GM21526 (cell line): ENCODE measurements around the gene SFTPD.

Experiments
- ATAC-seq: cut with Tn5 transposase; IDR thresholded peaks from one replicate; pipeline ENCODE4 v1.9.1; 2021; ENCODE audit warnings: moderate library complexity; ENCODE audit not compliant: unreplicated experiment, low FRiP score

The SFTPD gene

DNA sequence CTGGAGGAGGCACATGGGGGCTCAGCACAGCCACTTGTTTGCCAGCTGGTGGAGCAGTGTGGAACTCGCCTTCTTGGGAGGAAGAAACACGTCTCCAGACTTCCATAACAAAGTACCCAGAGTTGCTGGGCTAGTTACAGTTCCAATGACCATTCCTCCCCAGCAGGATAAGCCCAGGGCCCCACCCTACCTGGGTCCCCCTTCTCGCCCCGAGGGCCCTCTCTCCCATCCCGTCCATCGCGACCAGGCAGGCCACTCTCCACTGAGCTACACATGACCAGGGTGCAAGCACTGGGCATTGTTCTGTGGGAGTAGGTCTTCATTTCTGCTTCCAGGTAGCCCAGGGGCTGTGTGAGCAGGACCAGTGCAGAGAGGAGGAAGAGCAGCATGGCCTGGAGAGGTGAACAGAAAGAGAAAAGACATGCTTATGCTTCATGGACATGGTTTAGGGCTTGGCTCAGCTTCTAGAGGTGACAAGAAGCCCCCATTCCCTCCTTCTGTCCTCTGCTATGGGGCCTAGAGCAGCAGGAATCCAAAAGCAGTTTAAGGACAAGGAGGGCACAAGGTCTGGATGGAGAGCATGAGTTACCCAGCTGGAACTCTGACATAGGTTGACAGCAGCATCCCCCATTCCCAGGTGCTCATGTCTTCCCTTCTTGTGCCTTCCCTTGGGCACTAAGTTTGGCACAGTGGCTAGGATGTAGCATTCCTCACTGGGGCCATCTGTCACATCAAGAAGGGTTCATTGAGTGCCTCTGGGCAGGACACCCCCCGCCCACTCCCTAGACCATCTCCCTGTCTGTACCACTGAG is 2.4 kb downstream of the SFTPD start:
- ATAC-seq = no peak

DNA sequence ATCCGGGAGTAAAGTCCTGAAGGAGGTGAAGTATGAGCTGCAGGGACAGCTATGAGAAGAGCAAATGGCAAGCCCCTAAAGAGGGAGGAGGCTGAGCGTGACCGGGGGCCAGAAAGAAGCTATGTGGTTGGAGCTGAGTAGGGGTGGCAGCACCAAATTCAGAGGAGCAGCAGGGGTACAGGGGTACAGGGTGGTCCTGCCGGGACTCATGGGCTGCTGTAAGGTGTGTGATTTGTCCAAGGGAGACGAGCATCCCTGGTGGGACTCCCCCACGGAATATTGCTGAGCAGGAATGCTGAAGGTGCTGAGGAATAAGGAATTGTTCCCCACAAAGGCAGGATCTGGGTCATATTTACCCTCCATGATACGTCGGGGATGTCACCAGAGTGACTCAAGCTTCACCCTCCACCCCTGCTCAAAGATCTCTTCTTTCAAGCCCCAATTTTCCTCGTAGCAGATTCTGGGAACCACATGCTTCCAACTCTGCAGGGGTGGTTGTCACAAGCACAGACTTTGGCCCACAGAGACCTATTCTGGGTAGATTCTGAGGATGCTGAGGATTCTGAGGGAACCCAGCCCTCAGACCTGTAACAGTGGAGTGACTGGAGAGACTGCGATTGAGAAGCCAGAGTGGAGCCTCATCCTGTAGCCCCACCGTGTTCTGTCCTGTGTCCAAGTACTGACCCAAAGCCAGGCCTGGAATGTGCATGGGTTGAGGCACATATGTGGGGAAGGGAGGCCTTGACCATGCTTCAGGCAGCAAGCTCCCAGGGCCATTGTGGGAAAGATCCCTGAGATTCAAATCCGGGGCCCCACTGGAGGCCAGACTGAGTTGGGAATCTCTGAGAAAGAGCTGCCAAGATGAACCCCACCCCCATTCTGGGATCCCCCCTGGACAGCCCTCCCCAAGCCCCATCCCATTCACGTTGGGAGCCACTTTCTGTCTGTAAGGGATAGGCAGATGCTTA is 4.2 kb downstream of the SFTPD start:
- no peak for ATAC-seq

DNA sequence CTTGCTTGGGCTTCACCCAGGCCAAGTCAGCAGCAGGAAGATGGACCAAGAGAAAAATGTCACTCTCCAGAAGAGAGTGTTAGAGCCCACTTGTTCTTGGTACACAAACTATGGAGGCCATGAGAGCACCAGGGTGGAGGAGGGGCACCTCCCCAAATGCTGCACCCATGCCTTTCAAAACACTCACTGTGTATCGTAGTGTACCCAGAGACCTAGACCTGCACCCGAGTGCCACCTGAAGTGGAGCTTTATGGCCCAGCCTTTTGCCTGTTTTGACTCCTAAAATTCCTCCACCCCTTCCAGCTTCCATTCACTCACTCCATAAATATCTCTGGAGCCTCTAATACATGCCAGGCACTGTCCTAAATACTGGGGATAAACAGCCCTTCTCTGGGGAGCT is 5.0 kb downstream of the SFTPD start:
- ATAC-seq = no peak

DNA sequence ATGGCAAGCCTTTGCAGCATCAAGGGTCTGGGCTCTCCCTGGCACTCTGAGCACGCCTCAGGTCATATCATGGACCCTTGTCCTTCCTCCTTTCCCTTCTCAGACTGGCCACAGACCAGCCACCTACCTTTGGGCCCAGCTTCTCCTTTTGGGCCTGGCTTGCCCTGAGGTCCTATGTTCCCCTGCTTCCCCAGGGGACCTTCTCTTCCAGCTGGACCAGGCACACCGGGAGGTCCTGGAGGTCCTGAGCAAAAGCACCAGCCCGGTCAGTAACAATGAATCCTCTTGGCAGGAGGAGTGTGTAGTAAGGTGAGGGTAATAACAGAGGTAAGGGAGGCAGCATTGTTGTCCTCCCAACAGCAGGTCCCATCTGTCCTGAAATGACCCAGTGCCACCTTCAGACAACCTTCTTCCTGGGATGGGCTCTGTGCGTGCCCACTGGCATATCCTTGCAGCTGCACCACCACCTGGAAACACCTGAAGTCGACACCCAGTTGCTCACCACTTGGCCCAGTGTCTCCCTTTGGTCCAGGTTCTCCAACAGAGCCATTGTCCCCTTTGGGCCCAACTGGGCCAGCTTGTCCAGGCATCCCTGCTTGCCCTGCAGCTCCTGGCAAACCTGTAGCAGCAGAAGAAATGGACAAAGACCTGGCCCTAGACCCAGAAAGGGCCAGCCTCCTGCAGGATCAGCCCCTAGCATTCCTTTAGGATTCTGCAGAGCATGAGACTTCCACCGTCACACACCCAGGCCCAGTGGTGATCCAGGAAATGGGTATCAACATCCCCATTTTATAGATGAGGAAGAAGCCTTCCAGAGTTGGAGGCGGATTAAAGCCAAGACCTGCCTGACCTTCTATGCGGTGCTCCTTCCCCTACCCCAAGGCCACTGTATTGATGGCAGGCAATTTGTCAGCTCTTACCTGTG is 6.4 kb downstream of the SFTPD start:
- ATAC-seq = no peak

DNA sequence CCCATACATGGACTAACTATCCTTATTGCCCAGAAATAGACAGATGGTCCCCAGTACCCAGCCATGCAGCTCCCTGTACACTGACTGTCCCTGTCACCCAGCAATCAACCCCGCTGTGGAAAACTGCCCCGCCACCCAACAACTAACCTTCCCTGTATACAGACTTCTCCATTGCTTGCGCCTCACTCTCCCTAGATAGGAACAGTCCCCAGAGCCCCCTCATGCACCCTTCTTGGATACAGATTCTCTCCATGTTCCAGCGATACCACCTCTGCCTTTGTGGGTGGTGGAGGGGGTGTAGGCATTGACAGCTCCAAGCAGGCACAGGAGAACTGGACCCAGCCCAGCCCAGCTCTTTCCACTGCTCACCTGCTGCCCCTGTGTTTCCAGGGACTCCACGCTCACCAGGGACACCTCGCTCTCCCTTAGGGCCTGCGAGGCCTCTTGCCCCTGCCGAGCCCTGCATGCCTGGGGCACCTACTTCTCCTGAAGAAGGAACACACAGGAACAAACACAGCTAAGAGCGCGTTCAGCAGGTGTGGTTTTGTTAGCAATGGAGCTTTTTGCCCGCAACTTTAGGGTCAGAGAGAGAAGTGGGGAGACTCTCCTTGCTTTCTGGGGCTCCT is 7.2 kb downstream of the SFTPD start:
- ATAC-seq = no peak

DNA sequence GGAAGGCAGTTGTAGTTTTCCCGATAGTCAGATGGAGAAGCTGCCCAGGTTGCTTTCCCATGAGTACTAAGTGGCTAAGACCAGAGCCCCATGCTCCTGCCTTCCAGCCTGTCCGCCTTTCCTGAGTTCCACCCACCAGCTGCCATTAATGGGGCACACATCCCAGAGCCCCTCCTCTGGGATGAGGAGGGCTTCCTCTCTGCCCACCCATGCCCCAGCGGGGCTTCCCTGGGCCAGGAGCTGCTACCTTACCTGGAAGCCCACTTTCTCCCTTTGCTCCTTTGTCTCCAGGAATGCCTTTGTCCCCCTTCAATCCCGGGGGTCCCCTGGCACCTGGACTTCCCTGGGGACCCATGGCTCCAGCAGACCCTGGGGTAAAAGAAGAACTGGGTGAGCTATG is 7.8 kb downstream of the SFTPD start:
- no peak for ATAC-seq

DNA sequence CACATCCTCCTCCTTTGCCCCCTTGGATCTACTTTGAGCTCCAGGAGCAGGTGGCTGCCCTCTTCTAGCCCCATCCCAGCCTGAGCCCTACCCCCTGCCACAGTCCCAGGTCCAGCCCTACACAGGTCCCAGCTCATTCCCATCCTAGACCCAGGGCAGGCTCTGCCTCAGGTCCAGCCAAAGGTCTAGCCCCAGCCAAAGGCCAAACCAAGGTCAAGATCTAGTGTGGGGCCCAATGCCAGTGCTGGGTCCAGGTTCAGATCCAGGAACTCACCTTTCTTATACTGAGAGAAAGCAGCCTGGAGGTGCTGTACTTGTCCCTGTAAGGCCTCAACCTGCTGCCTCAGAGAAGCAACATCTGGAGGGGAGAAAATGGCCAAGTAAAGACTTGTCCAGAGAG is 8.5 kb downstream of the SFTPD start:
- no peak for ATAC-seq

DNA sequence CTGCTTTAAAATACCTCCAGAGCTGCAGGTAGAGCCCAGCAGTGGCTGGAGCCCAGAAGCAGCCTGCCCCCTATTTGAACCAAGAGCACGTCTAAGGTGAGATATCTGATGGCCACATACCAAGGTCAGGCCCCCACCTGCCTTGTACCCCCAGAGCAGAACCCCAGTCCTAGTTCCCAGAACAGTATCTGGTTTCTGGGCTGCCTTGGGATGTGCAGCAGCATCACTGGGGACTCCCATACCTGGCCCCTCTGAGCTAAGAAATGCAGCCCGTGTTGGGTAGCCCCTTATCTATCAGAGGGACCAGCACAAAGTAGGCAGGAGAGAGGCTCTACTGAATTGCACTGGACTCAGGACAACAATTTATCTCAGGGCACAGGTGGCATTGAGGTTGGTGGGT is 8.9 kb downstream of the SFTPD start:
- ATAC-seq = no peak

DNA sequence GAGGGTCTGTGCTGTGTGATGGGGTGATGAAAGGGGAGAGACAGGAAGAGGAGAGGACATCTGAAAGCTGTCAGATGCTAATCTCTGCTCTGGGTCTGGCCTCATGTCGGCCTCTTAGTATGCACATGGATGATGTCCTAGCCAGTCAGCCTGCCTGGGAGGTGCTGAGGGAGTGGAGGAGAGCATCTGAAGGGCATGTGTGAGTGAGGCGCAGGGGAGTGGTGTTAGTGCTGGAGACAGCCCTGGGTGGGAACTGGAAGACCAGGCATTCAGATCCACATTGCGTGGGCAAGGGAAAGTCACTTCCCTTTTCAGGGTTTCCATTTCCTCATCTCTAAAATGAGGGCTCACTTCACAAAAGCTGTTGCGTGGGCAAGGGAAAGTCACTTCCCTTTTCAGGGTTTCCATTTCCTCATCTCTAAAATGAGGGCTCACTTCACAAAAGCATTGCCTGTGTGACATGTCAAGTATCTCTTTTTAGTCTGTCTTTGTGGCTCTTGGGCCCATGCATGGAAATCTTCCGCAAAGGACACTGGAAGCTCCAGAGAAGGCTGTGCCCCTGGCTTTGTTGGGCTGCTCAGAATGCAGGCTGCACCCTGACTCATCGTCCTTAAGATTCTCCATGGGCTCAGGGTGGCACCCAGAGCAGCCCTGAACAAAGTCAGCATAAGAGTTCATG is 10.0 kb downstream of the SFTPD start:
- peak; percentile 64 for ATAC-seq

DNA sequence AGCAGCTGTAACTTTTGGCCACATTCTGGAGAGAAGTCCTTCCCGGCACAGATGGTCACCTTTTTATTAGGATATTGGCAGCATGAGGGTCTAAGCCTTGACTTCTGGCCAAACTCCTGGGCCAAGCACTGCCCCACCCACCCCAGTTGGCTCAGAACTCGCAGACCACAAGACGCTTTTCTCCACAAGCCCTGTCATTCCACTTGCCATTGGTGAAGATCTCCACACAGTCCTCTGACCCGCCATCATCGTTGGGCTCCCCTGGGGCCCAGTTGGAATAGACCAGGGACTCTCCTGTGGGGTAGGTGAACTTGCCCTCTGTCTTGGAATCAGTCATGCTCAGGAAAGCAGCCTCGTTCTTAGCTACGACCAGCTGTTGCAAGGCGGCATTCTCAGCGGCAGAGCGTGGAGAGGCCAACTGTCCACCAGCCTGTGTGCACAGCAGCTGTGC is 11.2 kb downstream of the SFTPD start:
- ATAC-seq = no peak

DNA sequence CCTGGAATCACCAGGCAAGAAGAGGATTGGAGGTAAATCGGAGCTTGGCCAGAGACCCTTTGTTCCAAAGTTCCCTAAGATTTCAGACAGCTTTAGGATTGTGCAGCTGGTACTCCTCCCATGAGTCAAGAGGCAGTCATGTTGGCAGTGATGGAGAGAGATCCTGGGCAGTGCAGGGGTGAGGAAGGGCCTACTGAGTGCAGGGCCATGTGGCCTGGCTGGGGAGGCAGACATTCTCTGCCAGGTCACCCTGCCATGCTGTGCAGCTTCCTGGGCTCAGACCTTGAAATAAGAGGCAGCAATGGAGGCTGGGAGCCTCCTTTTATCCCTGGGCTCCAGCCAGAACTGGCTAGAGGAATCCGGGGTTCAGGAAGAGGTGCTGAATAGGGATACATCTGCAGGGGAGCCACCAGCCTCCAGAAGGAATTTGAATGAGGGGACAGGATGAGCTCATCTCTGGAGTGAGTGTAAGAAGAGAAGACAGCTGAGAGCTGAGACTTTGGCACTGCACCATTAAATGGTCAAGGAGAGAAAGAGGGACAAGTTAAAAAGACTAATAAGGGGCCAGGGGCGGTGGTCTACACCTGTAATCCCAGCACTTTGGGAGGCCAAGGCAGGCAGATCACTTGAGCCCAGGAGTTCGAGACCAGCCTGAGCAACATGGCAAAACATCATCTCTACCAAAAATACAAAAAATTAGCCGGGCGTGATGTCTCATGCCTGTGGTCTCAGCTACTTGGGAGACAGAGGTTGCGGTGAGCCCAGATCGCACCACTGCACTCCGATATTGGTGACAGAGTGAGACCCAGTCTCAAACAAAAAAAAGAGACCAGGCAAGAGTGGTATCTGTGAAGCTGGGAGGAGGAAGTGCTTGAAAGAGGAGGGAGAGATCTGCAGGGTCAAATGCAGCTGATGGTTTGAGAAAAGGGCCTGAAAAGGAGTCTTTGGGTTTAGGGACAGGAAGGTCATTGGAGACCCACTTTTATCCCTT is 12.0 kb downstream of the SFTPD start:
- no peak for ATAC-seq

DNA sequence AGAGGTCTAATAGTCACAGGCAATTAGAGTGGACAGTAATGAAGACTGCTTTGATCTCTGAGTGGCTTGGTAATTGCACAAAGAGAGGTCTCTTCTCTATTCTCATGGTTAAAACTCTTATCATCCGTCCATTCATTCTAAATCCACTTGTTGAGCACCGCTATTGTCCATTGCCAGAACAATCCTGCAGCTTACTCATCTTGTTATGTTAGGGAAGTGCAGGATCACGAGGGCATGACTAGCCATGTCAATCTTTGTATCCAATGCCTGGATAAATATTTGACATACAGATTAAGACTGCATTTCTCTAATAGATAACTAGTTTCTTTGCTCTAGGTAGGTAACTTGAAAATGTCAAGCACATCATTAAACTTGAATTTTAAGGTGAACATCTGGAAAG is 14.9 kb downstream of the SFTPD start:
- no peak for ATAC-seq

DNA sequence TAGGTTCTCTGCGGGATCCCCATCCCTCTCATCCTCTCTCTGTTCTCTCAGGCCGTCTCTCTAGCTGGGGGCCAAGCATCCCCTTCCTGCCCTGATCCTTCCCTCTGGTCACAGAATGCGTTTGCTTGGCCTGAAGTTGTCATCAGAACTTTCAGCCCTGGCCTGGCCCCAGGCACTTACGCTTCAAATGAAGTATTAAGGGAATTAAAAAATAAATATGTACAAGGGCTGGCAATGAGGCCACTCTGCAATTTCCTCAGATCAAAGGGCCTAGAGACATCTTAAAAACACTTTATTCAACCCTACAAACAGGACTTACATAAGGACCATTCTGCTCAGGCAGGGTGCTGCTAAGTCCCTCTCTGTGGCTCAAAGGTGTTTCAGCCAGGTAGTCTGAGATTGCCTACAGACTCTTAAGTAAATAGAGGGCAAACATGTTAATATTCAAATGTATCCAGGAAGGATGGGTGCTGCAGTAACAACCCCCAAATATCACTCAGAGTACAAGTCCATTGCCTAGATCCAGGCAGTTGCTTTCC is 16.0 kb downstream of the SFTPD start:
- no peak for ATAC-seq

DNA sequence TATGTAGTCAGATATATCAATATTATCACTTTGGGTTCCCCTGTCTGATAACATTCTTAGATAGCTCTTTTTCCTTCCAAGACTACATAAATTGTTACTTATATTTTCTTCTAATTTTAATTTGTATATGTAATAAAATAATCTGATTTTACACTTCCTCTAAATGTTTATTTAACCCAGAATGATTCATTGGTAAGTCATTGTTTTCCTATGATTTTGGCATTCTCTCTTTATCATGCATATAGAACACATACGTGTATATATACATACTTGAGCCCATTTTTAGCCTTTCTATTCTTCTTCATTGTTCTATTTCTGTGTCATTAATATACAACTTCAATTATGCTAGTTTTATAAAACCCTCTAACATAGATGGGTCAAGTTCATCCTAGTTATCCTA is 16.6 kb downstream of the SFTPD start:
- ATAC-seq = no peak

DNA sequence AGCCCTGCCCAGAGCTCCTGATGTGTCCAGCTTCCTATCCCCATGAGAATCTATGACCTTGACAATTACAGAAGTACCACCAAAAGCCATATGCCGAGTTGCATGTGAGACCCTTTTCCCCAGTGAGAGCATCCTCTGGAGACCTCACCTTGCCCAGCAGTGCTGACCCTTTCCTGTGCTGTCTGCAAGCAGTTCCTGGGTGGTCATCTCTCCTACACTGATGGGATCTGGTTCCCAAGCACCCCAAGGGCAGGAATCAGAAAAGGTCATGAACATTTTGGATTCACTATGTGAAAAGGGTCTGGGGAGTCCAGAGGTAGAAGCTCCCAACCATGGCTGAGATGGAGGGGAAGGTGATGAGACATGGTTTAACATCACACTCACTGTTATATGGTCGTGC is 18.2 kb downstream of the SFTPD start:
- no peak for ATAC-seq

DNA sequence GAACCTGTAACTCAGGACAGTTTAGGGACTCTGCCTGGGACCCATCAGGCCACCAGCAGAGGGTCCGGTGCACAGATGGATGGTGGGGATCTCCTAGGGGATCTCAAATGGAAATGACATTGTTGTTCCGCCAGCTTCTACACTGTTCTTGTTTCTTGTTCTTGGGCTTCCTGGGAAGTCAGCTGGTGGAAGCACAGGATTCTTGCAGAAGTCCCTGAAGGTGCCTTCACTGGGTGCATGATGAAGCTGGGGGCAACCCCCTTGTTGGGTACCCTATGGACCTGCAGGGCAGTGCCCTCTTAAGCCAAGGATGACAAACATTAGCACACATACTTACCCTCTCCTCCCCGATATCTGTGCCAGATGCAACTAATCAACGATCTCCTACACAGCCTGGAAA is 18.6 kb downstream of the SFTPD start:
- ATAC-seq = no peak

DNA sequence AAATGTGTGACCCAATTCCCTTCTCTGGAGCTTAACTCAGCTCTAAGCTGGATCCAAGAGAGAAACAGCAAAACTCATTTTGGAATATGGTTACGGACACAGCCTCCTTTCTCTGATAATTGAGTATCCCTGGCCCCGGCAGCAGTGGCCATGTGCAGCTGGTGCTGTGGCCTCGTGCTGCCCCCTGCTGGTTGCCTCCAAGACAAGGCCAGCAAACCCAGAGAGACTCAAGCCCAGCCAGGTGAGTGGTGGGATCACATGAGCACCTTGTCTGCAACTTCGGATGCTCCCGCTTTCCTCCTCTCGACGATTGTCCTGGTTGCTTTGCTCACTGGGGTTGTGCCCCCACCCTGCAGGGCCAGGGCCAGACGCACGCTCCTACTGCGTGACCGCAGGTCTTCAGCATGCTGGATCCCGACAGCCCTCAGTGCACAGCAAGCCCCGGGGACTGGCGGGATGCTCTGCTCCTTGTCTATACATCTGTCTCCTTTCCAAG is 19.4 kb downstream of the SFTPD start:
- peak; percentile 70 for ATAC-seq

DNA sequence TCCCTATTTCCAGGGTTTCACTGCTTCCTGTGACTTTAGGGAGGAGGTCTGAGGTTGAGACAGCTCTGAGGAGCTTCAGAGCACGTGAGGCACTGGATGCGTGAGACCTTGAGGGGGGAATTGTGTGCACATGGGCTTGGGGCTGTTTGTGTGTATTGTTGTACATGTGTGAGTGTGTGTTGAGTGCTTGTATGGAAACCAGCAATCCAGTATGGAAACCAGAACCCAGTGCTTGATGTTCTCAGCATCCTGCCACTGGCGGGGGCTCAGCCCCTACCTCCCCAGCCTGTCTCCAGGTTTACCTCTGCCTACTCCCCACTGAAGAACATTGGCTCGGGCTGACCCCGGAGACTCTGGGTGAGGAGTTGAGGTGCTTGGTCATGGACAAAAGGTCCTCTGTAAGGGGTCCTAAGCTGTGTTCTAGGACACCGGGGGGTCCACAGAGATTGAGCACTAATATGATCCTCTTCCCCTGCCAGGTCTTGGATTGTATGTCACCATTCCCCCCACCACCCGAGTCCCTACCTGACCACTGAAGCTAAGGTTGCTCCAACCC is 20.8 kb downstream of the SFTPD start:
- no peak for ATAC-seq
